Measurements from ENCODE around the gene PXDC1.
A peak's percentile ranks its signal among the peaks of the same experiment; 100 is the strongest.

PXDC1 gene, protein sequence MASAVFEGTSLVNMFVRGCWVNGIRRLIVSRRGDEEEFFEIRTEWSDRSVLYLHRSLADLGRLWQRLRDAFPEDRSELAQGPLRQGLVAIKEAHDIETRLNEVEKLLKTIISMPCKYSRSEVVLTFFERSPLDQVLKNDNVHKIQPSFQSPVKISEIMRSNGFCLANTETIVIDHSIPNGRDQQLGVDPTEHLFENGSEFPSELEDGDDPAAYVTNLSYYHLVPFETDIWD

DNA sequence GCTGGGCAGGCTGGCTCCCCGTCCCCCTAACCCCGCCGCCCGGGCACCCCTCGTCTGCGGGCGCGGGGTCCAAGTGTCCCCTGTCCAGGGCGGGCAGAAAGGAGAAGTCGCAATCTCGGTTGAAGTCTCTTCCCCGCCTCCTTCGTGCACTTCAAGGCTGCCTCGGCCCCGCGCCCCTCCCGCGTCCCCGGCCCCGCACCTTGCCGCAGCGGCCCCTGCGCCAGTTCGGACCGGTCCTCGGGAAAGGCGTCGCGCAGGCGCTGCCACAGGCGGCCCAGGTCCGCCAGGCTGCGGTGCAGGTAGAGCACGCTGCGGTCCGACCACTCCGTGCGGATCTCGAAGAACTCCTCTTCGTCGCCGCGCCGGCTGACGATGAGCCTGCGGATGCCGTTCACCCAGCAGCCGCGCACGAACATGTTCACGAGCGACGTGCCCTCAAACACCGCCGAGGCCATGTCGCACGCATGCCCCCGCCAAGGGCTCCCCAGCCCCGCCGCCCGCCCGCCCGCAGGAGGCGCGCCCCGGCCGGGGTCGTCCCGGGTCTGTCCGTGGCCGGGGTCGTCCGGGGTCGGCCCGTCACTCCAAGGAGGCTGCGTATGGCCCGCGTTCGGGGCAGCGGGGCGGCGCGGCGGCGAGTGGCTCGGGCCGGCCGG, at the start of gene PXDC1:
TSS of gene PXDC1 (minus strand) at position 637 of the 653 bp plus-strand sequence. CDS start at position 455, 182 bp downstream.
- H3K27ac ChIP-seq = no peak within 1 kb of the TSS
- H3K9ac ChIP-seq = no peak within 1 kb of the TSS
- TF ChIP-seq, protein P1, sequence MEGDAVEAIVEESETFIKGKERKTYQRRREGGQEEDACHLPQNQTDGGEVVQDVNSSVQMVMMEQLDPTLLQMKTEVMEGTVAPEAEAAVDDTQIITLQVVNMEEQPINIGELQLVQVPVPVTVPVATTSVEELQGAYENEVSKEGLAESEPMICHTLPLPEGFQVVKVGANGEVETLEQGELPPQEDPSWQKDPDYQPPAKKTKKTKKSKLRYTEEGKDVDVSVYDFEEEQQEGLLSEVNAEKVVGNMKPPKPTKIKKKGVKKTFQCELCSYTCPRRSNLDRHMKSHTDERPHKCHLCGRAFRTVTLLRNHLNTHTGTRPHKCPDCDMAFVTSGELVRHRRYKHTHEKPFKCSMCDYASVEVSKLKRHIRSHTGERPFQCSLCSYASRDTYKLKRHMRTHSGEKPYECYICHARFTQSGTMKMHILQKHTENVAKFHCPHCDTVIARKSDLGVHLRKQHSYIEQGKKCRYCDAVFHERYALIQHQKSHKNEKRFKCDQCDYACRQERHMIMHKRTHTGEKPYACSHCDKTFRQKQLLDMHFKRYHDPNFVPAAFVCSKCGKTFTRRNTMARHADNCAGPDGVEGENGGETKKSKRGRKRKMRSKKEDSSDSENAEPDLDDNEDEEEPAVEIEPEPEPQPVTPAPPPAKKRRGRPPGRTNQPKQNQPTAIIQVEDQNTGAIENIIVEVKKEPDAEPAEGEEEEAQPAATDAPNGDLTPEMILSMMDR (conservative IDR thresholded peaks at IDR 0.05; ENCODE audit: low read depth, low read length) = no peak
- H2AFZ ChIP-seq (ENCODE audit: low read depth) = peak within 1 kb of the TSS; percentile 57
- no peaks in the 10 kb centered on the region for H3K4me1 ChIP-seq (ENCODE audit: low read depth, poor library complexity, severe bottlenecking)
- H3K27me3 ChIP-seq (ENCODE audit: insufficient read depth, low read depth) = no peaks in the 10 kb centered on the region
- no peaks in the 10 kb centered on the region for H3K36me3 ChIP-seq (ENCODE audit: insufficient read depth)
- no peak within 1 kb of the TSS for H3K4me2 ChIP-seq
- no peaks in the 10 kb centered on the region for H3K79me2 ChIP-seq (ENCODE audit: insufficient read depth, low read depth)
- no peak within 1 kb of the TSS for H3K4me3 ChIP-seq (IDR thresholded peaks at IDR 0.05; ENCODE audit: insufficient read depth, low read depth, low read length)
- no peaks in the 10 kb centered on the region for H4K20me1 ChIP-seq (ENCODE audit: insufficient read depth)

DNA sequence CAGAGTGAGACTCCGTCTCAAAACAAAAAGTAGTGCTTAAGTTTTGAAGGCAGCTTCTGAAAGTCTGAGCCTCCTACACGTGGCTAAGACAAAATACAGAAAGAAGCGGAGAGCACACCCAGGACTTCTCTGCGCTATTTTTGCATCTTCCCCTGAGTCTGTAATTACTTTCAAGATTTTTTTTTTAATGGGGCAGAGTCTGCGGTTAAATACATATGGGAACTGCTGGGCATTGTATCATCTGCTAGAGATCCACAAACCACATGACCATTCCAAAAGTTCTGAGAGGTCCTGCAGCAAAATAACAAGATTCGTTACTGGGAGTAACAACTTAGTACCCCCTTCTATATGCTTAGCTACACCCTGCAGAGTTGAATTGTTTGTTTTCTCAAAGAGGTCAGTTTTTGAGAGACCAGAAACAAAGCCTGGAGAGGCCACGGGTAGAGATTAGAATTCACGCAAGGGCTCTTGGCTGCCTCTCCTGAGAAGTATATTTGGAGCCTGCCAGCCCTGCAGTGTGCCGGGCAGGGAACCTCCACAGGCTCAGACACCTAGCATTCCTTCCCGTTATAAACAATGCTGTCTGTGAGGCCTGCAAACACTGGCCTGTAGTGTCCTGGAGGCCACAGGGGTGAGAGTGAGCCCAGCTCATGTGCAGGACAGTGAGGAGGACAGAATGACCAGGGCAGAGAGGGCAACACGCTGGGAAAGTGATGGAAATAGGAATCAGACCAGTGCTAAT, 49.5 kb upstream of the PXDC1 start:
- Histone ChIP-seq H3K27ac (no peak overlapping the region), H3K4me2 (no peak overlapping the region)

DNA sequence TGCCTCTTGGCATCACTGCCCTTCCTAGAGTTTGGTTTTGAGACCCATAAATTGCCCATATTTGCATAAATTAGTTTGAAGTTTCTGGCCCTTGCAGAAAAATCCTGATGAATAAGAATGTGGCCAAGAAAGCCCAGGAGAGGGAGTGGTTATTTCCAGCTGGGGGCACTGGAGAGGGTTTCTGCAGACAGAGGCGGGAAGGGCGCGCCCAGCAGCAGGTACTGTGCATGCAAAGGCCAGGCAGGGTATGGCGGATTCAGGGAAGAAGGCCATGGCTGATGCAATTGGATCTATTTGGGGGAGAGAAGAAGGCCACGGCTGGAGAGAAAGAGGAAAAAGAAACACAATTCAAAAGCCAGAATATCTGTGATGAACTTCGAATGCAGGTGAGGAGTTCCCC, 48.2 kb upstream of the PXDC1 start:
- H3K79me2 ChIP-seq (ENCODE audit: insufficient read depth, low read depth) = no peaks in the 10 kb centered on the region
- H3K27ac ChIP-seq = no peak overlapping the region
- H2AFZ ChIP-seq (ENCODE audit: low read depth) = no peak overlapping the region
- no peaks in the 10 kb centered on the region for H3K4me1 ChIP-seq (ENCODE audit: low read depth, poor library complexity, severe bottlenecking)
- TF ChIP-seq, protein P1 (conservative IDR thresholded peaks at IDR 0.05; ENCODE audit: low read depth, low read length) = no peak
- H4K20me1 ChIP-seq (ENCODE audit: insufficient read depth) = no peaks in the 10 kb centered on the region
- no peak overlapping the region for H3K9ac ChIP-seq
- no peaks in the 10 kb centered on the region for H3K27me3 ChIP-seq (ENCODE audit: insufficient read depth, low read depth)
- H3K36me3 ChIP-seq (ENCODE audit: insufficient read depth) = no peaks in the 10 kb centered on the region
- no peak overlapping the region for H3K4me2 ChIP-seq
- H3K4me3 ChIP-seq (IDR thresholded peaks at IDR 0.05; ENCODE audit: insufficient read depth, low read depth, low read length) = no peak overlapping the region

More for the DNA sequence above, 49.5 kb upstream of the PXDC1 start:
- Histone ChIP-seq H3K4me3 (IDR thresholded peaks at IDR 0.05; ENCODE audit: insufficient read depth, low read depth, low read length) (no peak overlapping the region), H2AFZ (ENCODE audit: low read depth) (no peak overlapping the region), H3K27me3 (ENCODE audit: insufficient read depth, low read depth) (no peaks in the 10 kb centered on the region), H3K9ac (no peak overlapping the region), H3K79me2 (ENCODE audit: insufficient read depth, low read depth) (no peaks in the 10 kb centered on the region), H3K4me1 (ENCODE audit: low read depth, poor library complexity, severe bottlenecking) (no peaks in the 10 kb centered on the region), H3K36me3 (ENCODE audit: insufficient read depth) (no peaks in the 10 kb centered on the region), H4K20me1 (ENCODE audit: insufficient read depth) (no peaks in the 10 kb centered on the region)
- TF ChIP-seq, protein P1 (conservative IDR thresholded peaks at IDR 0.05; ENCODE audit: low read depth, low read length) = no peak

DNA sequence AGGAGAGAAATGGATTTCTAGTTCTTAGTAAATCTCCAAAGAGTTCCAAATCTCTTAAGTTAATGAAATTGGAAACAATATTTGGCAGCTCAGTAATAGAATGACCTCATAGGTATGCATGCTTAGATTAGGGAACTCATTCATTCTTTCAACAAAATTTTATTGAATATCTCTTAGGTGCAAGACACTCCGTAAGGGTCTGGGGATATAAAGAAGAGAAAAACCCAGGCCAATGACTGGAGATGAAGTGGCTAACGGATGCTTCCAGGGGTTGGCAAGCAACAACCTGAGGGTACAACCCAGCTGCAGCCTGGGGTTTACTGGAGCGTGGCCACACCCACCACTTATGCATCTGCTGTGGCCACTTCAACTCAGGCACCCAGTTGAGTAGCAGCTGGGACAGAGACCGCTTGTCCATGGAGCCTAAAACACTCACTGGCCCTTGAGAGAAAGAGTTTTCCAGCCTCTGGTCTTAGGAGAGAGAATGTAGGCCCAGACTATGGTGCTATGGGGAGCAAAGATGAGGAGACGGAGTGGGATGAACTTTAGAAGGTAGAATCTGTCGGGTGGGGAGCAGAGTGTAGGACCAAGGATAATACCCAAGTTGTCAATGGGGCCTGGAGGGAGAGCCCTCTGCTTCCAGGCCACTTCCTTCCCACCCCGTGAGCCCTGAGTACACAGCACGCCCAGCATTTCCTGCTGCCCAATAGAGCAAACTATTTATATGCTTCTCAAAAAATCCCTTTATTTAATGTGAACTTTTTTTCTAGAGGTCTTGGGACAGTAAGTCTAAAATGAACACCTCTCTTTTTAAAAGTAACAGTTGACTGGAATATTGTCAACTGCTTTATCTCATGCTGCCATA, 46.8 kb upstream of the PXDC1 start:
- Histone ChIP-seq H3K4me1 (ENCODE audit: low read depth, poor library complexity, severe bottlenecking) (peaks cover 14% of the 10 kb centered on the region), H3K27me3 (ENCODE audit: insufficient read depth, low read depth) (no peaks in the 10 kb centered on the region), H3K4me2 (no peak overlapping the region), H3K36me3 (ENCODE audit: insufficient read depth) (no peaks in the 10 kb centered on the region), H3K4me3 (IDR thresholded peaks at IDR 0.05; ENCODE audit: insufficient read depth, low read depth, low read length) (no peak overlapping the region), H4K20me1 (ENCODE audit: insufficient read depth) (no peaks in the 10 kb centered on the region), H2AFZ (ENCODE audit: low read depth) (no peak overlapping the region), H3K27ac (no peak overlapping the region), H3K9ac (no peak overlapping the region), H3K79me2 (ENCODE audit: insufficient read depth, low read depth) (no peaks in the 10 kb centered on the region)
- TF ChIP-seq, protein P1 (conservative IDR thresholded peaks at IDR 0.05; ENCODE audit: low read depth, low read length) = no peak

Data from KMS-11 (cell line).